ENCODE measurements around the gene ADAMTS18.

ADAMTS18 gene

DNA sequence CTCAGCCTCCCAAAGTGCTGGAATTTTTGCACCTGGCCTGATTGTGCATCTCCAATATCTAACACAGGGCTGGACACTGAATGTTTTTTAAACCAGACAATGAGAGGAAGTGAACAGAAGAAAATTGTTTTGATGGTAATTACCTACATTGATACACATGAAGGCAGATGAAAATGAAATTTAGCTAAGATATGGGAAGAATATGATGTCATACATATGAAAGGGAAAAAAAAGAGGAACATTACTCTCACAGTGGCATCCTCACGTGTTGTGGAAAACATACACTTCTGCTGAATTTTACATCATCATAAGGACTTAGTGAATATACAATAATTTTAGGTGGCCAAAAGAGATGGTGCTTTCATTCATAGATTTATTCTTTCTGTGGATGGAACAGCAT, 124.0 kb downstream of the ADAMTS18 start:
- no peak overlapping the region for H3K27ac ChIP-seq
- no peak for DNase-seq (ENCODE audit: low spot score)
- ChIA-PET POLR2A (ENCODE audit: low non-redundant PET) (no interaction called here), CTCF (no interaction called here)
- TF ChIP-seq, protein P1, sequence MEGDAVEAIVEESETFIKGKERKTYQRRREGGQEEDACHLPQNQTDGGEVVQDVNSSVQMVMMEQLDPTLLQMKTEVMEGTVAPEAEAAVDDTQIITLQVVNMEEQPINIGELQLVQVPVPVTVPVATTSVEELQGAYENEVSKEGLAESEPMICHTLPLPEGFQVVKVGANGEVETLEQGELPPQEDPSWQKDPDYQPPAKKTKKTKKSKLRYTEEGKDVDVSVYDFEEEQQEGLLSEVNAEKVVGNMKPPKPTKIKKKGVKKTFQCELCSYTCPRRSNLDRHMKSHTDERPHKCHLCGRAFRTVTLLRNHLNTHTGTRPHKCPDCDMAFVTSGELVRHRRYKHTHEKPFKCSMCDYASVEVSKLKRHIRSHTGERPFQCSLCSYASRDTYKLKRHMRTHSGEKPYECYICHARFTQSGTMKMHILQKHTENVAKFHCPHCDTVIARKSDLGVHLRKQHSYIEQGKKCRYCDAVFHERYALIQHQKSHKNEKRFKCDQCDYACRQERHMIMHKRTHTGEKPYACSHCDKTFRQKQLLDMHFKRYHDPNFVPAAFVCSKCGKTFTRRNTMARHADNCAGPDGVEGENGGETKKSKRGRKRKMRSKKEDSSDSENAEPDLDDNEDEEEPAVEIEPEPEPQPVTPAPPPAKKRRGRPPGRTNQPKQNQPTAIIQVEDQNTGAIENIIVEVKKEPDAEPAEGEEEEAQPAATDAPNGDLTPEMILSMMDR (conservative IDR thresholded peaks at IDR 0.05; ENCODE audit: low read depth) = no peak

DNA sequence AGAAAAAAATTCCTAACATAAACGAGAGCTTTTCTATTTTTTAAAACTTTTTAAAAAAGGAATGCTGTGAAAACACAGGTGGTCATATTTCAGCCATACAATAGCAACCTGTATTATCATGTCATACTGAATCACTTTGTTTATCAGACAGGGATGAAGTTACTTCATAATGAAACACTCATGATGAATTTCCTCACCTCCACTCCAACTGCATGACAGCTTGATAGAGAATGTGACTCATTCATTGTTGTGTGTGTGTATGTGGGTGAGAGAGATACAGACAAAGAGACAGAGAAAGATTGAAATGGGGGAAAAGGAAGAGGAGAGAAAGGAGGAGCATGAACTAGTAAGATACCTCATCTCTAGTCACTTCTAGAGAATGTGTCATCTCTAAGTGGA, 126.7 kb downstream of the ADAMTS18 start:
- POLR2A ChIA-PET (ENCODE audit: low non-redundant PET) = no interaction called here
- CTCF ChIA-PET = interaction anchor here (0.8 kb wide), 1 partner anchor 308 kb away, joined by 3 read pairs; no protein-coding TSS in a partner anchor
- no peak overlapping the region for H3K27ac ChIP-seq
- TF ChIP-seq, protein P1 (conservative IDR thresholded peaks at IDR 0.05; ENCODE audit: low read depth) = no peak
- DNase-seq (ENCODE audit: low spot score) = peak; percentile 55

DNA sequence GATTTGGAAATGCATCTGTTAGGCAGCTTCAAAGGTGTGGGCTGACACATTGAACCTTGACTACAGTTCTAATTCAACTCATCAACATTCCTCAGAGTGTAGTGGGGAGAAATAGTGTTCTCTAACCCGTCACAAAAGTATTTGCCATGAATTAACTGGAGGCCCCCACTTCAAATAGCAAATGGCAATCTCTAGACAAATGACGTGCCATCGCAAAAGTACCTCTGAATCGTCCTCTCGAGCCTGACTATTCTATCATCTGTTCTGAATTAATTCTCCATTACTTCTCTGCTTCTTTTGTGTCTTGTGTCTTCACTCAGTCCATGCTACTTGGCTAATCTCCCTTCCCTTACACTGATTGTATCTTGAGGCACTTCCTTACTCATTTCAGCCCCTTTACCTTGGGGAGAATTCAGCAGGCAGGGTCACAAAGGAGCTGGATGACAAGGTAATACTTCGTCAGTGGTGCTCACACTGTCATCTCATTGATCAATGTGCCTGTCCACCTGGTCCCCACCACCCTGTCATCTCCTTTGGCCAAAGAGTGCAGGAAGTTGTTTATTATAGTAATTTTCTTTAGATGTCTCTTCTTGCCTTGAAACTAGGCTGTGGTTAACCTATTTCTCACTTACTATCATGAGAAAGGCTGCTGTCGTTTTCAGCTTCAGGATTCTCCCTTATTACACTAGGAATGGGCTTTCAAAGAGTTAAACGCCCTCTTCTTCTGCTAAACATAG, 127.2 kb downstream of the ADAMTS18 start:
- DNase-seq (ENCODE audit: low spot score) = no peak
- CTCF ChIA-PET = interaction anchor here (0.8 kb wide), 1 partner anchor 307 kb away, joined by 3 read pairs; no protein-coding TSS in a partner anchor
- POLR2A ChIA-PET (ENCODE audit: low non-redundant PET) = no interaction called here
- TF ChIP-seq, protein P1 (conservative IDR thresholded peaks at IDR 0.05; ENCODE audit: low read depth) = no peak
- H3K27ac ChIP-seq = no peak overlapping the region

DNA sequence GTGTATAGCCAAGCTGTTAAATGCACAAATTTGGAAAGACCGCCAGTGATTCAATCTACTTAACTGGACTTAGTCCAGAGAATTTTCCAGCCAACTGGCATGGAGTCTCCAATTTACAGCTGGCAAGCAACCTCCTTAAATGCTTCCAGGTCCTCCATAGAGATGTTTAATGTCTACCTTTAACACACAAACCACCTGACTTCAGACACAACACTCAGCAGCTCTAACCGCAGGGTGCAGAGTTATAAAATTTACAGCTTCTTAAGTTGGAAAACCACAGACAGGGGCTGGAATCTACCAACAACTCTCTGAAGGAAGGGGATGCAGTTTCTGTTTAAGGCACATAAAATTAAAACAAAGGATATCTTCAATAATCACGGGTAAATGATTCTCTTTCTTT, 128.8 kb downstream of the ADAMTS18 start:
- CTCF ChIA-PET = no interaction called here
- DNase-seq (ENCODE audit: low spot score) = no peak
- H3K27ac ChIP-seq = no peak overlapping the region
- POLR2A ChIA-PET (ENCODE audit: low non-redundant PET) = no interaction called here
- TF ChIP-seq, protein P1 (conservative IDR thresholded peaks at IDR 0.05; ENCODE audit: low read depth) = no peak

DNA sequence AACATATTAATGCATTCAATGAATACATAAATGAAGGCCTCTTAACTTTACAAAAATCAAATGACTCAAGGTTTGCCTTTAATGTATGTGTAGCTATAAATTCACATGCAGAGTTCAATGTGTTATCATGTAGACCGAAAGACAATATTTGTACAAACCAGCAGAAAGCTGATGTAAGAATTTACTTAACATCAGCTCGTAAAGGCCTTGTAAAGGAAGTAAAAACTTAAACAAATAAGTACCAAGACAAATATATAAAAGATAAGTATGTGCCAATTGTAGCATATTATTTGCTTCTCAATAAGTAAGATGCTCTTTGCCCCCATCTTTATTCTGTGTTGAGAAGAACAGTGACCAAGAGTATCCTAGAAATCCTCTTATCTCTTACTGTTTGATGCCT, 130.0 kb downstream of the ADAMTS18 start:
- CTCF ChIA-PET = interaction anchor here (0.6 kb wide), 1 partner anchor 18 kb away, joined by 9 read pairs; no protein-coding TSS in a partner anchor
- POLR2A ChIA-PET (ENCODE audit: low non-redundant PET) = no interaction called here
- no peak for DNase-seq (ENCODE audit: low spot score)
- TF ChIP-seq, protein P1 (conservative IDR thresholded peaks at IDR 0.05; ENCODE audit: low read depth) = no peak
- no peak overlapping the region for H3K27ac ChIP-seq

DNA sequence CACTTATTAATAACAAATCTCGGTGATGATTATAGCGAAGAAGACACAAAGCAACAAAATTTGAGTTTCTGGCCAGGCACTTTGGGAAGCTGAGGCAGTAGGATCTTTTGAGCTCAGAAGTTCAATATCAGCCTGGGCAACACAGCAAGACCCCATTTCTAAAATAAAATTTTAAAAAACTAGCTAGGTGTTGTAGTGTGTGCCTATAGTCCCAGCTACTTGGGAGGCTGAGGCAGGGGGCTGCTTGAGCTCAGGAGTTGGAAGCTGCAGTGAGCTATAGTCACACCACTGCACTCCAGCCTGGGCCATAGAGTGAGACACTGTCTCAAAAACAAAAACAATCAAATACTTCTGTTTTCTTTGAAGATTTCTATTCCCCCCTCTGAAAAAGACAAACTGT, 130.7 kb downstream of the ADAMTS18 start:
- ChIA-PET POLR2A (ENCODE audit: low non-redundant PET) (no interaction called here), CTCF (interaction anchor here (0.6 kb wide), 2 partner anchors 19 to 263 kb away, joined by 3 to 9 read pairs; no protein-coding TSS in a partner anchor)
- H3K27ac ChIP-seq = no peak overlapping the region
- TF ChIP-seq, protein P1 (conservative IDR thresholded peaks at IDR 0.05; ENCODE audit: low read depth) = no peak
- no peak for DNase-seq (ENCODE audit: low spot score)

All from RWPE1 (cell line).